Testis (tissue), 3 donors: ENCODE measurements around the gene BCAS3. TPM values are rescaled to one million over a fixed set of nuclear protein-coding genes. Genes with fewer than 3 reads are reported as not detected.

Experiments
- DNase-seq: peaks from one replicate; pipeline ENCODE4 v3.0.0-alpha.2; 2019
- H3K27ac ChIP-seq, 2 donors: fragments of 200-600 bp; sonication (generic); one replicate each; pipeline ENCODE4 v1.5.1; 2019
- H3K27me3 ChIP-seq: fragments of 200-600 bp; sonication (generic); one replicate; pipeline ENCODE4 v1.5.1; 2019
- H3K36me3 ChIP-seq: fragments of 200-600 bp; sonication (generic); one replicate; pipeline ENCODE4 v1.5.1; 2017; ENCODE audit warnings: low read depth; ENCODE audit errors: missing control alignments
- H3K4me1 ChIP-seq: fragments of 200-600 bp; sonication (generic); one replicate; pipeline ENCODE4 v1.5.1; 2019
- H3K4me3 ChIP-seq, 2 donors: fragments of 200-600 bp; sonication (generic); one replicate each; pipeline ENCODE4 v1.5.1; 2017 to 2019
- H3K9me3 ChIP-seq: fragments of 200-600 bp; sonication (generic); one replicate; pipeline ENCODE4 v1.5.1; 2017
- CTCF ChIP-seq, 3 experiments: fragments of 450-650 bp in 2 of 3; fragments of 200-600 bp in 1 of 3; sonication (generic) in 1 of 3; IDR thresholded peaks; one replicate each; pipeline ENCODE4 v1.5.1; 2016 to 2019; ENCODE audit warnings: antibody characterized with exemption in 3 of 3, mild to moderate bottlenecking in 2 of 3, moderate library complexity in 1 of 3
- POLR2A ChIP-seq: fragments of 450-650 bp; IDR thresholded peaks from one replicate; pipeline ENCODE4 v1.6.1; 2017; ENCODE audit warnings: antibody characterized with exemption, mild to moderate bottlenecking, moderate library complexity
- WGBS, 2 donors: methylation state at CpG; one replicate each; pipeline ENCODE4 v1.1.5; 2018; 5-methylcytosine and 5-hydroxymethylcytosine counted together
- intact Hi-C: fragments of 100-400 bp; cut with DNase I; formaldehyde crosslinking; loops from one replicate; pipeline ENCODE4 v1.15.1; 2023; ENCODE audit warnings: low total_unique reads
- polyA plus RNA-seq: library from polyadenylated mRNA; stranded (reverse); fragments of 350-450 nt; fragmentation: Illumina TruSeq; extraction: RNeasy Lipid Tissue Mini Kit (QIAGEN cat#74804); gene quantifications from one replicate; pipeline ENCODE4 v1.2.3, GENCODE V29; 2014; ENCODE audit warnings: low read depth, low replicate concordance; ENCODE audit not compliant: insufficient read depth
- total RNA-seq, 2 donors: library from RNA; depleted of rRNA; stranded (reverse); fragments of >200 nt; gene quantifications; one replicate each; pipeline ENCODE4 v1.2.3, GENCODE V29; 2016

The BCAS3 gene
- total and polyA plus RNA-seq, 3 donors from 2014 or later = 54.8 to 96.7 (median 73.0) TPM

GRCh38 chr17:60695960-60696359, 18.3 kb downstream of the BCAS3 start:
- Histone ChIP-seq H3K27me3 (no peaks in the 10 kb centered on the region), H3K4me1 (no peaks in the 10 kb centered on the region), H3K9me3 (no peaks in the 10 kb centered on the region), H3K27ac (no peak overlapping the region), H3K36me3 (no peaks in the 10 kb centered on the region), H3K4me3 (no peak overlapping the region)
- intact Hi-C loops = no loop called here
- DNase-seq = no peak
- TF ChIP-seq CTCF (IDR thresholded peaks at IDR 0.05) (no peak), POLR2A (no peak)

- TF ChIP-seq POLR2A (no peak), CTCF (IDR thresholded peaks at IDR 0.05) (no peak)
- intact Hi-C loops = no loop called here
- WGBS, 2 donors = 92 to 98% methylated on average over 3 of the region's 3 CpGs
- Histone ChIP-seq H3K9me3 (no peaks in the 10 kb centered on the region), H3K27ac (no peak overlapping the region), H3K36me3 (no peaks in the 10 kb centered on the region), H3K4me1 (peaks cover 3% of the 10 kb centered on the region), H3K27me3 (no peaks in the 10 kb centered on the region), H3K4me3 (no peak overlapping the region)
- no peak for DNase-seq
Observed at GRCh38 chr17:60699090-60699489, 21.4 kb downstream of the BCAS3 start.

GRCh38 chr17:60704170-60704569, 26.5 kb downstream of the BCAS3 start:
- no peaks in the 10 kb centered on the region for H3K9me3 ChIP-seq
- no peak for TF ChIP-seq POLR2A
- no peak overlapping the region for H3K4me3 ChIP-seq
- peaks cover 3% of the 10 kb centered on the region for H3K4me1 ChIP-seq
- no peaks in the 10 kb centered on the region for H3K27me3 ChIP-seq
- H3K27ac ChIP-seq = no peak overlapping the region
- DNase-seq = no peak
- WGBS, 2 donors = 41 to 57% methylated on average over 3 of the region's 3 CpGs
- intact Hi-C loops = no loop called here
- no peaks in the 10 kb centered on the region for H3K36me3 ChIP-seq

GRCh38 chr17:60712675-60713074, 35.0 kb downstream of the BCAS3 start:
- intact Hi-C loops = no loop called here
- Histone ChIP-seq H3K9me3 (no peaks in the 10 kb centered on the region), H3K27ac (no peak overlapping the region), H3K36me3 (no peaks in the 10 kb centered on the region), H3K4me1 (peaks cover 4% of the 10 kb centered on the region), H3K27me3 (no peaks in the 10 kb centered on the region), H3K4me3 (no peak overlapping the region)
- WGBS, 2 donors = 92 to 95% methylated on average over 2 of the region's 2 CpGs
- TF ChIP-seq POLR2A = no peak
- TF ChIP-seq CTCF (IDR thresholded peaks at IDR 0.05) = no peak
- no peak for DNase-seq

GRCh38 chr17:60713608-60714007, 36.0 kb downstream of the BCAS3 start:
- Histone ChIP-seq H3K36me3 (no peaks in the 10 kb centered on the region), H3K9me3 (no peaks in the 10 kb centered on the region), H3K27me3 (no peaks in the 10 kb centered on the region), H3K27ac (no peak overlapping the region), H3K4me3 (no peak overlapping the region), H3K4me1 (peaks cover 4% of the 10 kb centered on the region)
- intact Hi-C loops = no loop called here
- no peak for DNase-seq
- TF ChIP-seq POLR2A (no peak), CTCF (IDR thresholded peaks at IDR 0.05) (no peak)
- 90 to 100% methylated on average over 2 of the region's 2 CpGs for WGBS, 2 donors
